Measurements from ENCODE around the gene PEX5.

DNA sequence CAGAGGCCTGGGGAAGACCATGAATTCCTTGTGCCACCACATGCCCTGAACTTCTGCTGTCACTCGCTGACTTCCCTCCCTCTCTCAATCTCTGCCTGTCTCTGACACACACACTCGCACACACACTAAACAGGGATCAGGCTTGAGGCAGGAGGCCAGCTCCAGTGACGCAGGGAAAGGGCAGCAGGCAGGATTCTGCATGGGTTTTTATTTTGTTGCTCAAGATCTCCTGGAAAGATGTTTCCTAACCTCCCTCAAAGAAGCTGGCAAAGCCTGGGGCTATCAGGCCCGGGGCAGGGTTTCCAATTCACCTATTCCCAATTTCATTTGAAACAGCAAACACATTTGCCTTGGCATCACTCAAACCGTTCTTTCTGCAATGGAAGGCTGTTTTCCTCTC lies 27.7 kb upstream of the PEX5 start:
- TF ChIP-seq, protein P1, sequence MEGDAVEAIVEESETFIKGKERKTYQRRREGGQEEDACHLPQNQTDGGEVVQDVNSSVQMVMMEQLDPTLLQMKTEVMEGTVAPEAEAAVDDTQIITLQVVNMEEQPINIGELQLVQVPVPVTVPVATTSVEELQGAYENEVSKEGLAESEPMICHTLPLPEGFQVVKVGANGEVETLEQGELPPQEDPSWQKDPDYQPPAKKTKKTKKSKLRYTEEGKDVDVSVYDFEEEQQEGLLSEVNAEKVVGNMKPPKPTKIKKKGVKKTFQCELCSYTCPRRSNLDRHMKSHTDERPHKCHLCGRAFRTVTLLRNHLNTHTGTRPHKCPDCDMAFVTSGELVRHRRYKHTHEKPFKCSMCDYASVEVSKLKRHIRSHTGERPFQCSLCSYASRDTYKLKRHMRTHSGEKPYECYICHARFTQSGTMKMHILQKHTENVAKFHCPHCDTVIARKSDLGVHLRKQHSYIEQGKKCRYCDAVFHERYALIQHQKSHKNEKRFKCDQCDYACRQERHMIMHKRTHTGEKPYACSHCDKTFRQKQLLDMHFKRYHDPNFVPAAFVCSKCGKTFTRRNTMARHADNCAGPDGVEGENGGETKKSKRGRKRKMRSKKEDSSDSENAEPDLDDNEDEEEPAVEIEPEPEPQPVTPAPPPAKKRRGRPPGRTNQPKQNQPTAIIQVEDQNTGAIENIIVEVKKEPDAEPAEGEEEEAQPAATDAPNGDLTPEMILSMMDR (conservative IDR thresholded peaks at IDR 0.05; ENCODE audit: low read length): no peak
- TF ChIP-seq EZH2phosphoT487 (IDR thresholded peaks at IDR 0.05; ENCODE audit: borderline replicate concordance): no peak

Data from Loucy (cell line).